CD14-positive monocyte (primary cell): Measurements from ENCODE around the gene OXT. TPM values are rescaled to one million over a fixed set of nuclear protein-coding genes. Genes with fewer than 3 reads are reported as not detected.
A peak's percentile ranks its signal among the peaks of the same experiment; 100 is the strongest.

ENCODE experiments used
- DNase-seq, 3 donors: peaks; one replicate each; pipeline ENCODE4 v3.0.0-alpha.2; 2011 to 2022
- H2AFZ ChIP-seq: 2 replicates; pipeline ENCODE4 v1.6.0; 2012; ENCODE audit warnings: mild to moderate bottlenecking, low read depth, low read length, inconsistent platforms; ENCODE audit not compliant: insufficient read depth, poor library complexity, severe bottlenecking
- H3K27ac ChIP-seq, 2 donors: 1 replicate in 1 of 2; 2 replicates in 1 of 2; pipeline ENCODE4 v1.5.1; 2012 to 2013; ENCODE audit warnings: low read length in 2 of 2, control low read depth in 1 of 2, inconsistent platforms in 1 of 2, low read depth in 1 of 2, mild to moderate bottlenecking in 1 of 2
- H3K27me3 ChIP-seq, 2 donors: one replicate each; pipeline versions ENCODE4 v1.6.0 to v1.6.1; 2011 to 2013; ENCODE audit warnings: low read length in 2 of 2; ENCODE audit not compliant: control insufficient read depth in 2 of 2, insufficient read depth in 2 of 2
- H3K36me3 ChIP-seq, 2 donors: replicated peaks in 1 of 2; 1 replicate in 1 of 2; 2 replicates in 1 of 2; pipeline versions ENCODE4 v1.5.1 to v1.6.1; 2012 to 2013; ENCODE audit warnings: low read length in 2 of 2, control low read depth in 1 of 2, inconsistent platforms in 1 of 2, mild to moderate bottlenecking in 1 of 2; ENCODE audit not compliant: insufficient read depth in 2 of 2, control insufficient read depth in 1 of 2
- H3K4me1 ChIP-seq, 2 donors: 1 replicate in 1 of 2; 2 replicates in 1 of 2; pipeline versions ENCODE4 v1.5.1 to v1.6.1; 2012 to 2013; ENCODE audit warnings: low read length in 2 of 2, control low read depth in 1 of 2, inconsistent platforms in 1 of 2, mild to moderate bottlenecking in 1 of 2, moderate library complexity in 1 of 2; ENCODE audit not compliant: insufficient read depth in 2 of 2, control insufficient read depth in 1 of 2
- H3K4me2 ChIP-seq: replicated peaks from 2 replicates; pipeline ENCODE3; 2012; ENCODE audit warnings: low read length, moderate library complexity, mild to moderate bottlenecking; ENCODE audit not compliant: poor library complexity, severe bottlenecking; ENCODE audit errors: extremely low read depth
- H3K4me3 ChIP-seq, 3 experiments: fragments of 200-600 bp in 1 of 3; sonication (generic) in 1 of 3; replicated peaks in 1 of 3; 1 replicate in 2 of 3; 2 replicates in 1 of 3; pipeline ENCODE4 v1.5.1; 2011 to 2013; ENCODE audit warnings: low read length in 3 of 3, mild to moderate bottlenecking in 3 of 3, control low read depth in 2 of 3, low read depth in 2 of 3, inconsistent platforms in 1 of 3, moderate library complexity in 1 of 3
- H3K79me2 ChIP-seq: 2 replicates; pipeline ENCODE4 v1.6.0; 2012; ENCODE audit warnings: mild to moderate bottlenecking, control low read depth, inconsistent platforms, low read length, moderate library complexity; ENCODE audit not compliant: insufficient read depth
- H3K9ac ChIP-seq: 2 replicates; pipeline ENCODE4 v1.6.0; 2017; ENCODE audit warnings: low read length, mild to moderate bottlenecking; ENCODE audit not compliant: insufficient read depth, poor library complexity, severe bottlenecking
- H3K9me3 ChIP-seq, 2 donors: replicated peaks in 1 of 2; 1 replicate in 1 of 2; 2 replicates in 1 of 2; pipeline versions ENCODE4 v1.5.1 to v1.6.1; 2012 to 2013; ENCODE audit warnings: low read length in 2 of 2, control low read depth in 1 of 2; ENCODE audit not compliant: control insufficient read depth in 1 of 2, insufficient read depth in 1 of 2
- H4K20me1 ChIP-seq: 2 replicates; pipeline ENCODE4 v1.6.0; 2012; ENCODE audit warnings: mild to moderate bottlenecking, low read length, control low read depth, moderate library complexity; ENCODE audit not compliant: insufficient read depth
- H3K27ac Mint-ChIP-seq, 7 donors: one replicate each; pipeline ENCODE4 v1.8.0; 2020; ENCODE audit warnings: mild to moderate bottlenecking in 7 of 7, mixed read lengths in 7 of 7, moderate library complexity in 6 of 7, inconsistent platforms in 2 of 7
- H3K27me3 Mint-ChIP-seq, 3 donors: one replicate each; pipeline ENCODE4 v1.8.0; 2021 to 2022; ENCODE audit warnings: low read depth in 3 of 3, mild to moderate bottlenecking in 3 of 3, mixed read lengths in 3 of 3, moderate library complexity in 3 of 3, inconsistent platforms in 1 of 3
- H3K36me3 Mint-ChIP-seq, 2 donors: one replicate each; pipeline ENCODE4 v1.8.0; 2020; ENCODE audit warnings: mixed read lengths in 2 of 2, inconsistent platforms in 1 of 2, mild to moderate bottlenecking in 1 of 2
- H3K4me1 Mint-ChIP-seq: one replicate; pipeline ENCODE4 v1.8.0; 2020; ENCODE audit warnings: mild to moderate bottlenecking, mixed read lengths
- H3K4me3 Mint-ChIP-seq, 2 donors: one replicate each; pipeline ENCODE4 v1.8.0; 2020; ENCODE audit warnings: mild to moderate bottlenecking in 2 of 2, mixed read lengths in 2 of 2, moderate library complexity in 1 of 2
- H3K9me3 Mint-ChIP-seq, 7 donors: one replicate each; pipeline ENCODE4 v1.8.0; 2020 to 2022; ENCODE audit warnings: mixed read lengths in 7 of 7, mild to moderate bottlenecking in 6 of 7, moderate library complexity in 6 of 7, inconsistent platforms in 2 of 7
- WGBS: methylation state at CpG from one replicate; pipeline ENCODE4 v1.1.5; 2013; ENCODE audit warnings: missing lambda C conversion rate; ENCODE audit not compliant: insufficient coverage; 5-methylcytosine and 5-hydroxymethylcytosine counted together
- intact Hi-C, 2 donors: fragments of 100-400 bp; cut with micrococcal nuclease; formaldehyde crosslinking; loops; one replicate each; pipeline versions ENCODE4 v1.15.0 to v1.15.1; 2023
- polyA plus RNA-seq, 3 donors: library from polyadenylated mRNA; depleted of rRNA in 1 of 3; unstranded in 2 of 3; stranded (reverse) in 1 of 3; fragments of 300-500 nt in 2 of 3; fragments of >200 nt in 1 of 3; fragmentation: Illumina TruSeq in 2 of 3; gene quantifications; 1 replicate in 2 of 3; 2 replicates in 1 of 3; pipeline ENCODE4 v1.2.3, GENCODE V29; 2012 to 2021
- TF ChIP-seq, protein P1 (sequence below): fragments of 200-600 bp; IDR thresholded peaks from one replicate; pipeline ENCODE4 v1.8.0; 2022; ENCODE audit warnings: antibody characterized with exemption, mild to moderate bottlenecking

OXT gene
- polyA plus RNA-seq, 3 donors: not detected

DNA sequence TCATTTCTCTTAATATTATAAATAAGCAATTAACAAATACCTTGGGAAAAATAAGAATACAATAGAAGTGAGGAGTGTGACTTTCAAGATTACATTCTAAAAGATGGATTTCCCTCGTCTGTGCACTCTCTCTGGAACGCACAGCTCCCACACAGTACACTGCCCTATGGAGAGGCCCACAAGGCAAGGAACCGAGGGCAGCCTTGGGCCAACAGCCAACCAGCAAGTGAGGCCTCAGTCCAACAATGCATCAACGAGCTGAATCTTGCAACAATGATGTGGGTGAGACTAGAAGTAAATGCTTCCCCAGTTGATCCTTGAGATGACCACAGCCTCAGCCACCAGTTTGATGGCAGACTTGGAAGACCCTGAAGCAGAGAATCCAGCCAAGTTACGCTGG lies 47.6 kb downstream of the OXT start:
- no peaks in the 10 kb centered on the region for H3K79me2 ChIP-seq
- no peak overlapping the region for H3K4me2 ChIP-seq
- Mint-ChIP-seq H3K4me3 (no peak overlapping the region), H3K9me3 (peaks cover 13 to 22% (median 18%) of the 10 kb centered on the region in 7 donors), H3K36me3 (peaks cover 51 to 66% of the 10 kb centered on the region in 2 donors), H3K27me3 (peaks cover 0 to 2% (median 0%) of the 10 kb centered on the region in 3 donors), H3K4me1 (peaks cover 9% of the 10 kb centered on the region), H3K27ac (peak overlapping the region in 1 of 7 donors; percentile 21)
- no peaks in the 10 kb centered on the region for H3K27me3 ChIP-seq
- TF ChIP-seq, protein P1, sequence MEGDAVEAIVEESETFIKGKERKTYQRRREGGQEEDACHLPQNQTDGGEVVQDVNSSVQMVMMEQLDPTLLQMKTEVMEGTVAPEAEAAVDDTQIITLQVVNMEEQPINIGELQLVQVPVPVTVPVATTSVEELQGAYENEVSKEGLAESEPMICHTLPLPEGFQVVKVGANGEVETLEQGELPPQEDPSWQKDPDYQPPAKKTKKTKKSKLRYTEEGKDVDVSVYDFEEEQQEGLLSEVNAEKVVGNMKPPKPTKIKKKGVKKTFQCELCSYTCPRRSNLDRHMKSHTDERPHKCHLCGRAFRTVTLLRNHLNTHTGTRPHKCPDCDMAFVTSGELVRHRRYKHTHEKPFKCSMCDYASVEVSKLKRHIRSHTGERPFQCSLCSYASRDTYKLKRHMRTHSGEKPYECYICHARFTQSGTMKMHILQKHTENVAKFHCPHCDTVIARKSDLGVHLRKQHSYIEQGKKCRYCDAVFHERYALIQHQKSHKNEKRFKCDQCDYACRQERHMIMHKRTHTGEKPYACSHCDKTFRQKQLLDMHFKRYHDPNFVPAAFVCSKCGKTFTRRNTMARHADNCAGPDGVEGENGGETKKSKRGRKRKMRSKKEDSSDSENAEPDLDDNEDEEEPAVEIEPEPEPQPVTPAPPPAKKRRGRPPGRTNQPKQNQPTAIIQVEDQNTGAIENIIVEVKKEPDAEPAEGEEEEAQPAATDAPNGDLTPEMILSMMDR: no peak
- intact Hi-C loops: loop anchor here (5.0 kb wide), 2 partner anchors 67 to 198 kb away; no protein-coding TSS in a partner anchor
- no peak overlapping the region for H3K4me3 ChIP-seq
- 86% methylated on average over 3 of the region's 5 CpGs for WGBS
- peaks cover 26% of the 10 kb centered on the region for H4K20me1 ChIP-seq
- H3K4me1 ChIP-seq: peaks cover 2 to 4% of the 10 kb centered on the region in 2 donors
- no peak overlapping the region for H3K9ac ChIP-seq
- no peak overlapping the region for H3K27ac ChIP-seq
- H2AFZ ChIP-seq: no peak overlapping the region
- H3K9me3 ChIP-seq: peaks cover 19 to 20% of the 10 kb centered on the region in 2 donors
- peaks cover 33 to 60% of the 10 kb centered on the region in 2 donors for H3K36me3 ChIP-seq
- DNase-seq: no peak

DNA sequence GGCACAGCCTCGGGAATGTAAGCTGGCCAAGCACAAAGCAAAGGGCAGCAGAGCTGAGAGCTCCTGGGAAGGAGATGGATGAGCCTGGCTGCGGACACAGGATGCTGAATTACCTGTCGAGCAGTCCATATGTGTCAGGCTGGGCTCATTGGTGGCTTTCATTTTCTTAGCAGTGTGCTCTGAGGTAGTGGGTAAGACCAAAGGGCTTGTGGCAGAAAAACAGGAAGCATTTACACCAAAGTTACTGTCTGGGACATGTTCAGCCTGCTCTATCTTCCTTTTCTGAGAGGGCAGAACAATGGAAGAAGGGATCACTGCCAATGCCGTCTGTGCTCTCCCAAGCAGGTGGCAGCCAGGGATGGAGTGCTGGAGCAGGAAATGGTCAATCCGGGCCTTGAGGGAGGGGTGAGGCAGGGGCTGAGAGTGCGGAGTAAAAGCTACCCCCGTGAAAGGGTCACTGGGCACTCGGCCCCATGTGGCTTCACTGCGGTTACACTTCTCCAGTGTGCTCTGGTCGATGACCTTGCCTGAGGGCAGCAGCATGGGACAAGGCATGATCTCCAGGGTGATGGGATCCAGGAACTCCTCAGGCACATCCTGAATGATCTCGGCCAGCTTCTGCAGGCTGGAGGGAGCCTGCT lies 50.0 kb downstream of the OXT start:
- Mint-ChIP-seq H3K4me1 (peaks cover 4% of the 10 kb centered on the region), H3K36me3 (peaks cover 51 to 70% of the 10 kb centered on the region in 2 donors), H3K27me3 (peaks cover 0 to 2% (median 0%) of the 10 kb centered on the region in 3 donors), H3K9me3 (peaks cover 31 to 44% (median 37%) of the 10 kb centered on the region in 7 donors), H3K4me3 (no peak overlapping the region), H3K27ac (peak overlapping the region in 6 of 7 donors; percentile 27 to 66 (median 42))
- DNase-seq: no peak
- intact Hi-C loops: no loop called here
- WGBS: 58% methylated on average over 11 of the region's 11 CpGs
- no peaks in the 10 kb centered on the region for H3K27me3 ChIP-seq
- H3K36me3 ChIP-seq: peaks cover 33 to 56% of the 10 kb centered on the region in 2 donors
- peaks cover 11% of the 10 kb centered on the region for H4K20me1 ChIP-seq
- H3K4me1 ChIP-seq: peaks cover 2 to 4% of the 10 kb centered on the region in 2 donors
- no peaks in the 10 kb centered on the region for H3K79me2 ChIP-seq
- no peak overlapping the region for H3K4me3 ChIP-seq
- peaks cover 34 to 37% of the 10 kb centered on the region in 2 donors for H3K9me3 ChIP-seq
- peak overlapping the region in 1 of 2 donors; percentile 6 for H3K27ac ChIP-seq
- H2AFZ ChIP-seq: no peak overlapping the region
- TF ChIP-seq, protein P1: no peak
- no peak overlapping the region for H3K9ac ChIP-seq
- no peak overlapping the region for H3K4me2 ChIP-seq

Other genes starting within 250 kb of the OXT start
- 10 to 100 TPM in 2 of 3 donors, 1 to 10 TPM in 1; 9.1 to 85.2 (median 10.2) TPM for gene PCED1A, start 231.0 kb upstream of the OXT start, polyA plus RNA-seq
- gene VPS16, start 230.9 kb upstream of the OXT start, polyA plus RNA-seq: 10 to 100 TPM; 33.3 to 87.0 (median 34.5) TPM
- gene PTPRA, start 198.1 kb upstream of the OXT start, polyA plus RNA-seq: 10 to 100 TPM; 13.0 to 41.9 (median 13.1) TPM
- not detected for gene GNRH2, start 28.0 kb upstream of the OXT start, polyA plus RNA-seq
- 10 to 100 TPM; 19.4 to 36.6 (median 29.8) TPM for gene MRPS26, start 25.6 kb upstream of the OXT start, polyA plus RNA-seq
- gene AVP, start 13.1 kb downstream of the OXT start, polyA plus RNA-seq: not detected
- gene FASTKD5, start 88.2 kb downstream of the OXT start, polyA plus RNA-seq: 10 to 100 TPM; 12.5 to 17.8 (median 13.7) TPM
- gene UBOX5, start 88.2 kb downstream of the OXT start, polyA plus RNA-seq: 1 to 10 TPM; 2.3 to 4.7 (median 4.2) TPM
- under 1 TPM in 2 of 3 donors, not detected in 1; 0.05 to 0.45 TPM for gene LZTS3, start 101.9 kb downstream of the OXT start, polyA plus RNA-seq
- 10 to 100 TPM; 39.9 to 42.7 (median 42.6) TPM for gene DDRGK1, start 133.1 kb downstream of the OXT start, polyA plus RNA-seq
- gene ITPA, start 137.9 kb downstream of the OXT start, polyA plus RNA-seq: 10 to 100 TPM; 39.5 to 62.8 (median 57.0) TPM
- under 1 TPM in 2 of 3 donors, not detected in 1; 0.11 to 0.33 TPM for gene SLC4A11, start 167.6 kb downstream of the OXT start, polyA plus RNA-seq